T-helper 1 cell treated with Interleukin-12 subunit alpha and Interleukin-12 subunit beta and Interleukin-4 antibody, amounts not matched to agents 30 μg/mL and 1 μg/mL, for 36 hours (primary cell): ENCODE results near the gene PTPRM.

Experiments used
- H3K27ac Mint-ChIP-seq: one replicate; pipeline ENCODE4 v1.8.0; 2021; ENCODE audit warnings: mild to moderate bottlenecking, mixed read lengths
- H3K27me3 Mint-ChIP-seq: one replicate; pipeline ENCODE4 v1.8.0; 2021; ENCODE audit warnings: low read depth, mixed read lengths
- H3K36me3 Mint-ChIP-seq: one replicate; pipeline ENCODE4 v1.8.0; 2021; ENCODE audit warnings: low read depth, mixed read lengths
- H3K4me1 Mint-ChIP-seq: one replicate; pipeline ENCODE4 v1.8.0; 2021; ENCODE audit warnings: low read depth, mixed read lengths
- H3K4me3 Mint-ChIP-seq: one replicate; pipeline ENCODE4 v1.8.0; 2021; ENCODE audit warnings: mild to moderate bottlenecking, moderate library complexity, mixed read lengths
- H3K9me3 Mint-ChIP-seq: one replicate; pipeline ENCODE4 v1.8.0; 2021; ENCODE audit warnings: mixed read lengths

PTPRM gene

DNA sequence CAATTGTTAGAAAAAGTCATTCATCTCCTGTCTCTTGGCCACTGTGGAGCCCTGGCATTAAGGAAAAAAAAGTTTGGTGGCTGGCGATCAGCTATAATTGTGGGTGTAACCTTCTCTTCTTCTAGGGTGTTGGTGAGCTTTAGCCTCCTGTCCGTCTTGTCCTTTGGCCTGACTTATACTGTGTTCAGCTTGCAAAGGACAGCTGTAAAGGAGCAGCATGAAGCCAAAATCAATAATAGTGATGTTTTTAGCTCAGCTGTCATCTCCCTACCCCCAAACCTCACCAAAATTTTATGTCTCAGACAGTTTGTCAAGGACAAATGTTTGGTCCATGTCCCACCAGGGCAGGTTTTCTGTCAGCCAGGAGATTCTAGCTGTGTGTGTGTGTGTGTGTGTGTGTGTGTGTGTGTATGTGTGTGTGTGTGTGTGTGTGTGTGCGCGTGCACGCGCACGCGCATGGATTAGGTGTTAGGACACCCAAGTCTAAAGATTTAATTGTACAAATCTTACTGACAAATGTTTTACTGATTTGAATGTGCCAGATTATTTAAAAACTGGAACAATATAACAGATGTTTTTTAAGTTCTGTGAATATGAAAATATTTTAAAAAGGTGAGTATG is 109.2 kb downstream of the PTPRM start:
- Mint-ChIP-seq H3K4me3 (no peak overlapping the region), H3K27ac (no peak overlapping the region), H3K27me3 (no peaks in the 10 kb centered on the region), H3K4me1 (no peaks in the 10 kb centered on the region), H3K9me3 (no peaks in the 10 kb centered on the region), H3K36me3 (no peaks in the 10 kb centered on the region)

- H3K4me3 Mint-ChIP-seq = no peak overlapping the region
- no peak overlapping the region for H3K27ac Mint-ChIP-seq
- H3K27me3 Mint-ChIP-seq = no peaks in the 10 kb centered on the region
- H3K36me3 Mint-ChIP-seq = no peaks in the 10 kb centered on the region
- H3K9me3 Mint-ChIP-seq = no peaks in the 10 kb centered on the region
- H3K4me1 Mint-ChIP-seq = no peaks in the 10 kb centered on the region
Measured at GRCh38 chr18:7677001-7677400, 109.9 kb downstream of the PTPRM start.

- Mint-ChIP-seq H3K4me1 (no peaks in the 10 kb centered on the region), H3K4me3 (no peak overlapping the region), H3K27me3 (no peaks in the 10 kb centered on the region), H3K27ac (no peak overlapping the region), H3K36me3 (no peaks in the 10 kb centered on the region), H3K9me3 (no peaks in the 10 kb centered on the region)
Measured at GRCh38 chr18:7677424-7677823, 110.3 kb downstream of the PTPRM start.

GRCh38 chr18:7678389-7678788 is 111.3 kb downstream of the PTPRM start:
- Mint-ChIP-seq H3K9me3 (no peaks in the 10 kb centered on the region), H3K4me1 (no peaks in the 10 kb centered on the region), H3K4me3 (no peak overlapping the region), H3K27me3 (no peaks in the 10 kb centered on the region), H3K36me3 (no peaks in the 10 kb centered on the region), H3K27ac (no peak overlapping the region)

DNA sequence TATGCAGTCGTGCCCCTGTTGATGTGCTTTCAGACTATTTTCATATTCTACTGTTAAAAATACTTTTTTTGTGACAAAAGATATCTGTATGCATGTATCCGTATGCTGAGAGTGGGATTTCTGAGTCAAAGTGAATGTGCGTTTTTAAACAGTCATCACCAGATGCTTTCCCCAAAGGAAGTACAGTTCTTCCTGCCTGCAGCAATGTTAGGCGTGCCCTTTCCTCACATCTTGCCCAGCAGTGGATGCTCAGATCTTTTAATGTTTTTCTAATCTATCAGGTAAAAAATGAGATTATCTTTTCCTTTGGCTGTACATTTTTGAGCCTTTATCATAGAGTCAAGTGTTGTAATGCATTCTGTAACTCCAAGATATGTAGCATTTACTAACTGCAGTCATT is 111.7 kb downstream of the PTPRM start:
- Mint-ChIP-seq H3K4me1 (no peaks in the 10 kb centered on the region), H3K36me3 (no peaks in the 10 kb centered on the region), H3K27me3 (no peaks in the 10 kb centered on the region), H3K27ac (no peak overlapping the region), H3K9me3 (no peaks in the 10 kb centered on the region), H3K4me3 (no peak overlapping the region)

GRCh38 chr18:7681298-7681697 is 114.2 kb downstream of the PTPRM start:
- Mint-ChIP-seq H3K36me3 (no peaks in the 10 kb centered on the region), H3K9me3 (no peaks in the 10 kb centered on the region), H3K4me1 (no peaks in the 10 kb centered on the region), H3K4me3 (no peak overlapping the region), H3K27me3 (no peaks in the 10 kb centered on the region), H3K27ac (no peak overlapping the region)

DNA sequence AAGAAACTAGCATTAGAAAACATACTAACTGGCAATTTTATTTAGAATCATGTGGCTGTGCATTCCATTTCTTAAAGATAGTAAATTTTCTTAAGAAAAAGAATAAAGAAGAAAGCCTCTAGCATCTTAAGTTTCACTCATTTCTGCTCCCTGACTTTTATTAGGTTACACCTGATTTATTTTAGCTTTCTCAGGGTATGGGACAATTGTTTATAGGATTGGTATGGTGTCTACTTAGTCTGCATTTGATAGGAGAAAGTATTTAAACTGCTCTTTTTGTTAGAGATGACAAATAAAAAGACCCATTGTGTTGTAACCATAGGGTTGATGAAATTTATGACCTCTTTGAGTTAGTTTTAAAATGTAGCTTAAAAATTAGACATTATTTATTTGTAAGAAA is 115.2 kb downstream of the PTPRM start:
- Mint-ChIP-seq H3K4me1 (no peaks in the 10 kb centered on the region), H3K36me3 (no peaks in the 10 kb centered on the region), H3K27ac (no peak overlapping the region), H3K4me3 (no peak overlapping the region), H3K27me3 (no peaks in the 10 kb centered on the region), H3K9me3 (no peaks in the 10 kb centered on the region)

GRCh38 chr18:7683753-7684152 is 116.6 kb downstream of the PTPRM start:
- Mint-ChIP-seq H3K27ac (no peak overlapping the region), H3K4me1 (no peaks in the 10 kb centered on the region)

DNA sequence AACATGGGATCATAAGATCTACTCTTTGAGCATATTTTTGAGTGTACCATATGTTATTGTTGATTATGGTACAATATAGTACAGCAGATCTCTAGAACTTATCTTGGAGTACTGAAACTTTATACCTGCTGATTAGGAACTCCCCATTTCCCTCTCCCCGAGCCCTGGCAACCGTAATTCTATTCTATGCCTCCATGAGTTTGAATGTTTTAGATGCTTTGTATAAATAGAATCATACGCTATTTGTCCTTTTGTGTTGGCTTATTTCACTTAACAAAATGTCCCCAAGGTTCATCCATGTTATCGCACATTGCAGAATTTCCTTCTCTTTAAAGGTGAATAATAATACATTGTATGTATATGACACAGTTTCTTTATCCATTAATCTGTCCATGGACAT is 117.2 kb downstream of the PTPRM start:
- H3K36me3 Mint-ChIP-seq = no peaks in the 10 kb centered on the region
- H3K4me1 Mint-ChIP-seq = no peaks in the 10 kb centered on the region
- no peaks in the 10 kb centered on the region for H3K27me3 Mint-ChIP-seq
- H3K27ac Mint-ChIP-seq = no peak overlapping the region
- H3K4me3 Mint-ChIP-seq = no peak overlapping the region
- H3K9me3 Mint-ChIP-seq = no peaks in the 10 kb centered on the region

More at GRCh38 chr18:7683753-7684152, 116.6 kb downstream of the PTPRM start:
- H3K9me3 Mint-ChIP-seq = no peaks in the 10 kb centered on the region
- H3K27me3 Mint-ChIP-seq = no peaks in the 10 kb centered on the region
- no peak overlapping the region for H3K4me3 Mint-ChIP-seq
- H3K36me3 Mint-ChIP-seq = no peaks in the 10 kb centered on the region

DNA sequence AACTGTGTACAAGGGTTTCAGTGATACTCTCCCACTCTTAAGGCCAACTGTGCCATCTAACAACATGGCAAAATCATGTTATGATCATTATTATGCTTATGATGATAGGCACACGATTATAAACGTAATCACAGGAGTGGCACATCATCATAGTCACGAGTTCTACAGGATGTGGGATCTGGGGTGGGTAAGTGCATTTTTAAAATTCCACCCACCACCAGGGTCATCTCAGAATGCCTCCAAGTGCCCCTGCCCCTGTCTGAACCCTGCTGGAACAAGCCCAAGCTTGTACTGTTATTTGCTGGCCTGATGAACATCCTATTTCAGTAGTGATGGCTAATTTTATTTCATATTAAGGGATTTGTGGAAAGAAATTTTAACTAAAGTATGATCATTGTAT is 117.8 kb downstream of the PTPRM start:
- H3K4me3 Mint-ChIP-seq = no peak overlapping the region
- H3K36me3 Mint-ChIP-seq = no peaks in the 10 kb centered on the region
- no peak overlapping the region for H3K27ac Mint-ChIP-seq
- no peaks in the 10 kb centered on the region for H3K9me3 Mint-ChIP-seq
- no peaks in the 10 kb centered on the region for H3K4me1 Mint-ChIP-seq
- no peaks in the 10 kb centered on the region for H3K27me3 Mint-ChIP-seq

GRCh38 chr18:7686278-7686677 is 119.2 kb downstream of the PTPRM start:
- Mint-ChIP-seq H3K4me1 (no peaks in the 10 kb centered on the region), H3K36me3 (no peaks in the 10 kb centered on the region), H3K27ac (no peak overlapping the region), H3K4me3 (no peak overlapping the region), H3K9me3 (no peaks in the 10 kb centered on the region), H3K27me3 (no peaks in the 10 kb centered on the region)

- Mint-ChIP-seq H3K4me1 (no peaks in the 10 kb centered on the region), H3K9me3 (no peaks in the 10 kb centered on the region), H3K27me3 (no peaks in the 10 kb centered on the region), H3K27ac (no peak overlapping the region), H3K4me3 (no peak overlapping the region), H3K36me3 (no peaks in the 10 kb centered on the region)
Measured at GRCh38 chr18:7688580-7688979, 121.5 kb downstream of the PTPRM start.

DNA sequence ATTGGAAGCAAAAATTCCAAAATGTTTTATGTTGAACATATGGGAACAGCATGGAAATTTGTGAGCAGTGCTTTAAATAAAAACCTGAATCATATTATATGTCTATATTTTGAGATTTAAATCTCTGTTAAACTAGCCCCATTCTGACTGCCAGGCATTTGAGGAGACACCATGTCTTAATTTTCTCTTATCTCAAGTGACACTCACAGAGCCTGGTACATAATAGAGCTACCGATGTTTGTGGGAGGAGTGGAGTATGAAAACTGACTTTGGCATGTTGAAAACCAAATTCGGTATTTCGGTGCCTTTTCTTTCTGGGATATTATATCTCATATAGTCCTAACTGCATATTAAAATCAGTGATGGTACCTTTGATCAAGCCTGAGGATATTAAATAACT is 124.1 kb downstream of the PTPRM start:
- H3K4me3 Mint-ChIP-seq = no peak overlapping the region
- H3K36me3 Mint-ChIP-seq = no peaks in the 10 kb centered on the region
- no peaks in the 10 kb centered on the region for H3K27me3 Mint-ChIP-seq
- no peaks in the 10 kb centered on the region for H3K9me3 Mint-ChIP-seq
- H3K27ac Mint-ChIP-seq = no peak overlapping the region
- H3K4me1 Mint-ChIP-seq = no peaks in the 10 kb centered on the region

GRCh38 chr18:7696780-7697179 is 129.7 kb downstream of the PTPRM start:
- Mint-ChIP-seq H3K27me3 (no peaks in the 10 kb centered on the region), H3K4me3 (no peak overlapping the region), H3K4me1 (no peaks in the 10 kb centered on the region), H3K36me3 (no peaks in the 10 kb centered on the region), H3K27ac (no peak overlapping the region), H3K9me3 (no peaks in the 10 kb centered on the region)

DNA sequence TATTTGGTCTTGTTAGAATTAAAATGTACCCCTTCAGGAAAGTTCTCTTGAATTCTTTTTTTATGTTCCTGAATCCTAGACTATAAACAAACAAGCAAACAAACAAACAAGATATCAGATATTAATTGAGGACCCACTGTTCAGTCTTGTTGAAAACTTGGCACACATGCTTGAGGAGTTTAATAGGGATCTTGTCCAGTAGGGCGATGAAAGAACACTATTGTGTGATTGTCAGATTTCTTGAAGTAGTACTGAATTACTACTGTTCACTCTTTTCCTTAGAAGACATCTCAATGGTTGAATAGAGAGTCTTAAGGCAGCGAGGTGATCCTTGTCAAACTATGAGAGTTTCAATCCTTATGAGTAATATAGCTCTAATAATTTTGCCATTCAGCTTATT is 130.2 kb downstream of the PTPRM start:
- no peak overlapping the region for H3K4me3 Mint-ChIP-seq
- H3K27me3 Mint-ChIP-seq = no peaks in the 10 kb centered on the region
- H3K27ac Mint-ChIP-seq = no peak overlapping the region
- no peaks in the 10 kb centered on the region for H3K4me1 Mint-ChIP-seq
- H3K9me3 Mint-ChIP-seq = no peaks in the 10 kb centered on the region
- H3K36me3 Mint-ChIP-seq = no peaks in the 10 kb centered on the region

GRCh38 chr18:7711495-7711894 is 144.4 kb downstream of the PTPRM start:
- Mint-ChIP-seq H3K4me1 (no peaks in the 10 kb centered on the region), H3K36me3 (no peaks in the 10 kb centered on the region), H3K27me3 (no peaks in the 10 kb centered on the region), H3K27ac (no peak overlapping the region), H3K9me3 (peaks cover 20% of the 10 kb centered on the region), H3K4me3 (no peak overlapping the region)
